ENCODE data around the gene PRPH. TPM values are rescaled to one million over a fixed set of nuclear protein-coding genes. Genes with fewer than 3 reads are reported as not detected.
A peak's percentile ranks its signal among the peaks of the same experiment; 100 is the strongest.
"Not testable (repeated sequence)": the region's sequence is repeated elsewhere in the genome, so short reads cannot be mapped to it uniquely, and the experiment has no call there.

The PRPH gene
- total and polyA plus RNA-seq, 5 donors: 0.57 to 2.0 (median 0.94) TPM

- no peak overlapping the region for H3K4me3 ChIP-seq (ENCODE audit: low read length)
- 73% methylated on average over 5 of the region's 5 CpGs for WGBS
Measured at GRCh38 chr12:49263400-49263763, 31.6 kb upstream of the PRPH start.

GRCh38 chr12:49264466-49264872 lies 30.5 kb upstream of the PRPH start:
- DNase-seq (no peak), ATAC-seq (peak; percentile 54 to 61)
- H3K9me3 ChIP-seq (ENCODE audit: control insufficient read depth, low read length): no peaks in the 10 kb centered on the region
- H3K27ac ChIP-seq (ENCODE audit: low read length): peak overlapping the region; percentile 65
- peak overlapping the region; percentile 71 for H3K4me3 ChIP-seq (ENCODE audit: low read length)
- under 1% methylated on average over 35 of the region's 35 CpGs for WGBS
- H3K4me1 ChIP-seq (ENCODE audit: control insufficient read depth, insufficient read depth, low read length): peaks cover 2% of the 10 kb centered on the region
- intact Hi-C loops (cut with DNase I): no loop called here
- H3K27me3 ChIP-seq (ENCODE audit: control insufficient read depth, insufficient read depth): no peaks in the 10 kb centered on the region

More at GRCh38 chr12:49263400-49263763, 31.6 kb upstream of the PRPH start:
- Histone ChIP-seq H3K27me3 (ENCODE audit: control insufficient read depth, insufficient read depth) (no peaks in the 10 kb centered on the region), H3K27ac (ENCODE audit: low read length) (no peak overlapping the region), H3K9me3 (ENCODE audit: control insufficient read depth, low read length) (no peaks in the 10 kb centered on the region), H3K4me1 (ENCODE audit: control insufficient read depth, insufficient read depth, low read length) (peaks cover 2% of the 10 kb centered on the region)
- no peak for ATAC-seq
- intact Hi-C loops (cut with DNase I): no loop called here
- no peak for DNase-seq

GRCh38 chr12:49264873-49265792 lies 29.8 kb upstream of the PRPH start, which contains the start of gene TUBA1C:
Gene TUBA1C (plus strand): TSS chr12:49265082. CDS start chr12:49265182, 100 bp downstream.
- peak within 1 kb of the TSS; percentile 74 for H3K27ac ChIP-seq (ENCODE audit: low read length)
- DNase-seq (peak; percentile 96 to 98 (median 97)), ATAC-seq (peak; percentile 96 to 97)
- WGBS: 2% methylated on average over 61 of the region's 61 CpGs
- peaks cover 2% of the 10 kb centered on the region for H3K4me1 ChIP-seq (ENCODE audit: control insufficient read depth, insufficient read depth, low read length)
- intact Hi-C loops (cut with DNase I): no loop called here
- H3K9me3 ChIP-seq (ENCODE audit: control insufficient read depth, low read length): no peaks in the 10 kb centered on the region
- no peaks in the 10 kb centered on the region for H3K27me3 ChIP-seq (ENCODE audit: control insufficient read depth, insufficient read depth)
- H3K4me3 ChIP-seq (ENCODE audit: low read length): peak within 1 kb of the TSS; percentile 71

GRCh38 chr12:49269191-49269590 lies 25.8 kb upstream of the PRPH start:
- ATAC-seq; intact Hi-C loops (cut with DNase I): not testable (repeated sequence)
- WGBS: 65% methylated on average over 6 of the region's 6 CpGs

GRCh38 chr12:49272790-49273725 lies 21.9 kb upstream of the PRPH start:
- DNase-seq (no peak), ATAC-seq (no peak)
- 96% methylated on average over 16 of the region's 16 CpGs for WGBS
- peaks cover under 1% of the 10 kb centered on the region for H3K4me1 ChIP-seq (ENCODE audit: control insufficient read depth, insufficient read depth, low read length)
- H3K9me3 ChIP-seq (ENCODE audit: control insufficient read depth, low read length): no peaks in the 10 kb centered on the region
- intact Hi-C loops (cut with DNase I): no loop called here
- H3K4me3 ChIP-seq (ENCODE audit: low read length): no peak overlapping the region
- H3K27me3 ChIP-seq (ENCODE audit: control insufficient read depth, insufficient read depth): no peaks in the 10 kb centered on the region
- no peak overlapping the region for H3K27ac ChIP-seq (ENCODE audit: low read length)

More at GRCh38 chr12:49269191-49269590, 25.8 kb upstream of the PRPH start:
- DNase-seq; H3K27me3 ChIP-seq (ENCODE audit: control insufficient read depth, insufficient read depth); H3K4me1 ChIP-seq (ENCODE audit: control insufficient read depth, insufficient read depth, low read length); H3K9me3 ChIP-seq (ENCODE audit: control insufficient read depth, low read length); H3K4me3 ChIP-seq (ENCODE audit: low read length); H3K27ac ChIP-seq (ENCODE audit: low read length): not testable (repeated sequence)

GRCh38 chr12:49273726-49274395 lies 21.1 kb upstream of the PRPH start:
- Histone ChIP-seq H3K27ac (ENCODE audit: low read length) (no peak overlapping the region), H3K9me3 (ENCODE audit: control insufficient read depth, low read length) (no peaks in the 10 kb centered on the region), H3K4me1 (ENCODE audit: control insufficient read depth, insufficient read depth, low read length) (no peaks in the 10 kb centered on the region), H3K4me3 (ENCODE audit: low read length) (no peak overlapping the region), H3K27me3 (ENCODE audit: control insufficient read depth, insufficient read depth) (no peaks in the 10 kb centered on the region)
- WGBS: 95% methylated on average over 6 of the region's 6 CpGs
- intact Hi-C loops (cut with DNase I): no loop called here
- ATAC-seq (no peak), DNase-seq (no peak)

GRCh38 chr12:49274396-49275069 lies 20.4 kb upstream of the PRPH start:
- ATAC-seq (peak; percentile 42 to 44), DNase-seq (no peak)
- H3K9me3 ChIP-seq (ENCODE audit: control insufficient read depth, low read length): no peaks in the 10 kb centered on the region
- H3K4me3 ChIP-seq (ENCODE audit: low read length): no peak overlapping the region
- 64% methylated on average over 7 of the region's 7 CpGs for WGBS
- H3K27me3 ChIP-seq (ENCODE audit: control insufficient read depth, insufficient read depth): no peaks in the 10 kb centered on the region
- H3K27ac ChIP-seq (ENCODE audit: low read length): no peak overlapping the region
- intact Hi-C loops (cut with DNase I): no loop called here
- H3K4me1 ChIP-seq (ENCODE audit: control insufficient read depth, insufficient read depth, low read length): no peaks in the 10 kb centered on the region

GRCh38 chr12:49276304-49277290 lies 18.4 kb upstream of the PRPH start:
- ATAC-seq (no peak), DNase-seq (no peak)
- no peaks in the 10 kb centered on the region for H3K9me3 ChIP-seq (ENCODE audit: control insufficient read depth, low read length)
- WGBS: 82% methylated on average over 13 of the region's 13 CpGs
- intact Hi-C loops (cut with DNase I): no loop called here
- no peaks in the 10 kb centered on the region for H3K4me1 ChIP-seq (ENCODE audit: control insufficient read depth, insufficient read depth, low read length)
- no peak overlapping the region for H3K4me3 ChIP-seq (ENCODE audit: low read length)
- no peaks in the 10 kb centered on the region for H3K27me3 ChIP-seq (ENCODE audit: control insufficient read depth, insufficient read depth)
- no peak overlapping the region for H3K27ac ChIP-seq (ENCODE audit: low read length)

GRCh38 chr12:49277466-49277865 lies 17.5 kb upstream of the PRPH start:
- Histone ChIP-seq H3K9me3 (ENCODE audit: control insufficient read depth, low read length) (no peaks in the 10 kb centered on the region), H3K4me1 (ENCODE audit: control insufficient read depth, insufficient read depth, low read length) (no peaks in the 10 kb centered on the region), H3K27me3 (ENCODE audit: control insufficient read depth, insufficient read depth) (no peaks in the 10 kb centered on the region), H3K4me3 (ENCODE audit: low read length) (no peak overlapping the region), H3K27ac (ENCODE audit: low read length) (no peak overlapping the region)
- ATAC-seq: no peak
- no peak for DNase-seq
- intact Hi-C loops (cut with DNase I): no loop called here
- WGBS: 94% methylated on average over 7 of the region's 7 CpGs

All from right cardiac atrium (tissue), 5 donors.